IMR-90 (cell line): ENCODE data around the gene BEGAIN. TPM values are rescaled to one million over a fixed set of nuclear protein-coding genes. Genes with fewer than 3 reads are reported as not detected.

Source experiments
- ATAC-seq: fragments of 200-7000 bp; cut with Tn5 transposase; 2 replicates; pipeline ENCODE4 v1.9.1; 2020; ENCODE audit warnings: low read depth, mild to moderate bottlenecking, moderate library complexity
- BruUV-seq: library from RNA; stranded (reverse); fragments of 400-500 nt; replicated peaks from 2 replicates; lab custom pipeline; 2021; lab: Mats Ljungman, UMichigan
- CTCF ChIA-PET: fragments of 300-600 bp; formaldehyde crosslinking; extraction: SDS; loops from one replicate; lab custom pipeline; 2021; ENCODE audit warnings: antibody characterized with exemption; lab: Yijun Ruan, JAX
- POLR2A ChIA-PET: fragments of 300-600 bp; sonication (Branson Sonifier 250); formaldehyde crosslinking; loops from one replicate; lab custom pipeline; 2022; ENCODE audit warnings: antibody characterized with exemption; ENCODE audit not compliant: unreplicated experiment; lab: Charles Lee
- DNase-seq: peaks from one replicate; pipeline ENCODE4 v3.0.0; 2013
- H2AFZ ChIP-seq: replicated peaks from 2 replicates; pipeline ENCODE3; 2013; ENCODE audit warnings: low read length, mild to moderate bottlenecking; ENCODE audit not compliant: poor library complexity
- H2AK5ac ChIP-seq: 2 replicates; pipeline ENCODE4 v1.6.1; 2013; ENCODE audit warnings: low read depth, low read length, inconsistent platforms
- H2AK9ac ChIP-seq: replicated peaks from 2 replicates; pipeline ENCODE3; 2013; ENCODE audit warnings: mild to moderate bottlenecking, low read depth, low read length, moderate library complexity; ENCODE audit not compliant: poor library complexity
- H2BK120ac ChIP-seq: 2 replicates; pipeline ENCODE4 v1.6.1; 2013; ENCODE audit warnings: low read depth, low read length, inconsistent platforms
- H2BK15ac ChIP-seq: 3 replicates; pipeline ENCODE4 v1.6.1; 2013; ENCODE audit warnings: low read depth, low read length, inconsistent platforms
- H2BK20ac ChIP-seq: 2 replicates; pipeline ENCODE4 v1.6.1; 2013; ENCODE audit warnings: low read depth, mild to moderate bottlenecking, inconsistent platforms, low read length, moderate library complexity
- H2BK5ac ChIP-seq: 2 replicates; pipeline ENCODE4 v1.6.1; 2013; ENCODE audit warnings: mild to moderate bottlenecking, low read depth, low read length, inconsistent platforms; ENCODE audit not compliant: poor library complexity, severe bottlenecking
- H3K14ac ChIP-seq: replicated peaks from 2 replicates; pipeline ENCODE4 v1.6.1; 2013; ENCODE audit warnings: low read depth, low read length, inconsistent platforms
- H3K18ac ChIP-seq: 2 replicates; pipeline ENCODE4 v1.6.1; 2013; ENCODE audit warnings: low read depth, low read length, control low read depth
- H3K23ac ChIP-seq: 2 replicates; pipeline ENCODE4 v1.6.1; 2013; ENCODE audit warnings: low read depth, low read length, inconsistent platforms
- H3K27ac ChIP-seq: 2 replicates; pipeline ENCODE4 v1.5.1; 2013; ENCODE audit warnings: mild to moderate bottlenecking, control low read depth, low read length; ENCODE audit not compliant: insufficient read depth
- H3K27me3 ChIP-seq: 2 replicates; pipeline ENCODE4 v1.6.1; 2013; ENCODE audit warnings: low read length; ENCODE audit not compliant: control insufficient read depth, insufficient read depth
- H3K36me3 ChIP-seq: 2 replicates; pipeline ENCODE4 v1.6.1; 2013; ENCODE audit warnings: low read length, mixed read lengths; ENCODE audit not compliant: control insufficient read depth, insufficient read depth
- H3K4ac ChIP-seq: 2 replicates; pipeline ENCODE4 v1.6.1; 2013; ENCODE audit warnings: low read depth, low read length, inconsistent platforms
- H3K4me1 ChIP-seq: 2 replicates; pipeline ENCODE4 v1.6.1; 2013; ENCODE audit warnings: low read length, mixed read lengths; ENCODE audit not compliant: control insufficient read depth, insufficient read depth
- H3K4me2 ChIP-seq: 2 replicates; pipeline ENCODE4 v1.6.1; 2013; ENCODE audit warnings: low read depth, mild to moderate bottlenecking, control low read depth, low read length, moderate library complexity
- H3K4me3 ChIP-seq: 2 replicates; pipeline ENCODE4 v1.5.1; 2013; ENCODE audit warnings: low read depth, mild to moderate bottlenecking, control low read depth, low read length, moderate library complexity; ENCODE audit not compliant: insufficient read depth
- H3K56ac ChIP-seq: 2 replicates; pipeline ENCODE4 v1.6.1; 2013; ENCODE audit warnings: low read length, inconsistent platforms; ENCODE audit not compliant: insufficient read depth; ENCODE audit errors: extremely low read depth
- H3K79me1 ChIP-seq, 2 experiments: 2 replicates each; pipeline ENCODE4 v1.6.1; 2013; ENCODE audit warnings: low read length in 2 of 2, inconsistent platforms in 1 of 2, low read depth in 1 of 2
- H3K9ac ChIP-seq: 2 replicates; pipeline ENCODE4 v1.6.1; 2013; ENCODE audit warnings: low read depth, low read length, control low read depth
- H3K9me1 ChIP-seq: 2 replicates; pipeline ENCODE4 v1.6.1; 2013; ENCODE audit warnings: low read length, inconsistent platforms; ENCODE audit not compliant: insufficient read depth
- H3K9me3 ChIP-seq: 2 replicates; pipeline ENCODE4 v1.6.1; 2013; ENCODE audit warnings: low read length; ENCODE audit not compliant: control insufficient read depth, insufficient read depth
- H4K20me1 ChIP-seq: 2 replicates; pipeline ENCODE4 v1.6.1; 2013; ENCODE audit warnings: low read length, inconsistent platforms; ENCODE audit not compliant: insufficient read depth
- H4K5ac ChIP-seq: 2 replicates; pipeline ENCODE4 v1.6.1; 2013; ENCODE audit warnings: mild to moderate bottlenecking, low read depth, low read length, control low read depth
- H4K8ac ChIP-seq, 2 experiments: 2 replicates each; pipeline ENCODE4 v1.6.1; 2013; ENCODE audit warnings: low read depth in 2 of 2, low read length in 2 of 2, control low read depth in 1 of 2, inconsistent platforms in 1 of 2
- H4K91ac ChIP-seq: 2 replicates; pipeline ENCODE4 v1.6.1; 2013; ENCODE audit warnings: low read depth, low read length, inconsistent platforms; ENCODE audit not compliant: insufficient read depth
- BHLHE40 ChIP-seq: fragments of 150-350 bp; IDR thresholded peaks from 2 replicates; pipeline ENCODE4 v1.6.1; 2016; ENCODE audit warnings: mild to moderate bottlenecking, low read depth, low read length
- CHD1 ChIP-seq: IDR thresholded peaks from 2 replicates; pipeline ENCODE4 v1.6.1; 2012; ENCODE audit warnings: low read depth, low read length, improper control_type of control experiment
- FOS ChIP-seq: fragments of 150-350 bp; IDR thresholded peaks from 2 replicates; pipeline ENCODE4 v1.6.1; 2016; ENCODE audit warnings: low read depth, low read length
- MAFK ChIP-seq: IDR thresholded peaks from 2 replicates; pipeline ENCODE4 v1.6.1; 2012; ENCODE audit warnings: low read depth, low read length, improper control_type of control experiment
- MXI1 ChIP-seq: IDR thresholded peaks from 2 replicates; pipeline ENCODE4 v1.6.1; 2012; ENCODE audit warnings: low read depth, mild to moderate bottlenecking, low read length, moderate library complexity, borderline replicate concordance
- NFE2L2 ChIP-seq: fragments of 150-350 bp; IDR thresholded peaks from 2 replicates; pipeline ENCODE4 v1.6.1; 2016; ENCODE audit warnings: low read depth, mild to moderate bottlenecking, low read length
- POLR2A ChIP-seq: IDR thresholded peaks from 2 replicates; pipeline ENCODE4 v1.6.1; 2012; ENCODE audit warnings: mild to moderate bottlenecking, low read depth, low read length
- RCOR1 ChIP-seq: IDR thresholded peaks from 2 replicates; pipeline ENCODE4 v1.6.1; 2012; ENCODE audit warnings: mild to moderate bottlenecking, low read length, improper control_type of control experiment; ENCODE audit not compliant: insufficient replicate concordance
- RFX5 ChIP-seq: IDR thresholded peaks from 2 replicates; pipeline ENCODE4 v1.8.0; 2012; ENCODE audit warnings: low read depth, mild to moderate bottlenecking, low read length, moderate library complexity
- SMC3 ChIP-seq: fragments of 150-350 bp; IDR thresholded peaks from 2 replicates; pipeline ENCODE4 v1.6.1; 2016; ENCODE audit warnings: low read depth, mild to moderate bottlenecking, antibody characterized with exemption, low read length, moderate library complexity
- WGBS, 2 experiments: methylation state at CpG; one replicate each; pipeline versions ENCODE4 v1.1.5 to v1.1.7; 2013; ENCODE audit warnings: missing lambda C conversion rate in 2 of 2; ENCODE audit not compliant: insufficient read length in 1 of 2; ENCODE audit errors: extremely low coverage in 2 of 2; 5-methylcytosine and 5-hydroxymethylcytosine counted together
- dilution Hi-C: fragments of 300-500 bp; cut with HindIII; formaldehyde crosslinking; loops from one replicate; pipeline ENCODE4 v1.14.3; 2018; ENCODE audit warnings: low sequenced_read_pairs; ENCODE audit not compliant: unreplicated experiment
- in situ Hi-C: fragments of 300-500 bp; cut with MboI; formaldehyde crosslinking; loops from 3 replicates; pipeline ENCODE4 v1.14.3; 2019; ENCODE audit warnings: low sequenced_read_pairs, inconsistent platforms, mixed read lengths
- intact Hi-C: fragments of 100-400 bp; cut with micrococcal nuclease; formaldehyde crosslinking; loops from 2 replicates; pipeline ENCODE4 v1.10.0; 2022
- polyA plus RNA-seq, 3 experiments: library from polyadenylated mRNA; depleted of rRNA; stranded (reverse); fragments of >200 nt; gene quantifications; 2 replicates each; pipeline ENCODE4 v1.2.3, GENCODE V29; 2012; ENCODE audit warnings: low replicate concordance in 1 of 3
- total RNA-seq: library from RNA; depleted of rRNA; stranded (reverse); fragments of >200 nt; gene quantifications from 2 replicates; pipeline ENCODE4 v1.2.3, GENCODE V29; 2012
- TF ChIP-seq, protein P1 (sequence below): conservative IDR thresholded peaks from 2 replicates; pipeline ENCODE4 v1.5.1; 2012; ENCODE audit warnings: mild to moderate bottlenecking, low read depth, low read length, improper control_type of control experiment
- TF ChIP-seq, protein P2 (sequence below): fragments of 150-350 bp; IDR thresholded peaks from 2 replicates; pipeline ENCODE4 v1.6.1; 2016; ENCODE audit warnings: low read depth, mild to moderate bottlenecking, low read length, moderate library complexity, borderline replicate concordance
- TF ChIP-seq, protein P3 (sequence below): fragments of 150-350 bp; IDR thresholded peaks from 2 replicates; pipeline ENCODE4 v1.6.1; 2017; ENCODE audit warnings: mild to moderate bottlenecking, antibody characterized with exemption, low read length, low read depth

The BEGAIN gene
- total and polyA plus RNA-seq, 2 of the 4 experiments (the other 2 are of a cell fraction), result 0.18 to 0.99 TPM

DNA sequence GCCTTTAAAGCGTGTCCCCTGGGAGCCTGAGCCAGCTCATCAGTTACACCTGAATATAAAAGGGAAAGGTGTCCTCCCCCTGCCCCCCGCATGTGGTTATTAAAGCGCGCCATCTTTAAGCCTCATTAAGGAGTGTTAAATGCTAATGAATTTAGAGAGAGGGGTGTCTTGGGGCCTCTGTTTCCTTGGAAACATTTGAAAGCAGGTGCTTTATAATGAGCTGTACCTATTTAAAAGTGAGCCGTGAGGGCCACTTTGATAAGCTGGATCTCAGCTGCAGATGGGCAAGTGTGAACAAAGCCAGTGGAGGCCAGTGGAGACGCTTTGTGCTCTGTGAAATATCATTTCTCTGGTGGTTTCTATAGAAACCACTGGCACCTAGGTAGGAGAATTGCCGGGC is 84.0 kb downstream of the BEGAIN start:
- ChIA-PET CTCF (no interaction called here), POLR2A (no interaction called here)
- no peak overlapping the region for H2AK9ac ChIP-seq
- no peaks in the 10 kb centered on the region for H3K27me3 ChIP-seq
- no peaks in the 10 kb centered on the region for H3K9me1 ChIP-seq
- H3K56ac ChIP-seq, result no peak overlapping the region
- no peak overlapping the region for H4K5ac ChIP-seq
- dilution Hi-C loops, result no loop called here
- no TSS peak for BruUV-seq
- WGBS, 2 experiments, result 90% methylated on average over 2 of the region's 7 CpGs; no CpG with 5 or more reads in 1 of the 2 experiments
- H3K36me3 ChIP-seq, result no peaks in the 10 kb centered on the region
- no peak overlapping the region for H2AFZ ChIP-seq
- no peak overlapping the region for H3K27ac ChIP-seq
- in situ Hi-C loops, result no loop called here
- H3K79me1 ChIP-seq, result peaks cover 0 to 8% of the 10 kb centered on the region in 2 experiments; a peak in 1 of 4 replicates
- H3K4me1 ChIP-seq, result no peaks in the 10 kb centered on the region
- no peak overlapping the region for H2BK15ac ChIP-seq
- ATAC-seq (no peak), DNase-seq (no peak)
- no peak overlapping the region for H2BK120ac ChIP-seq
- no peak overlapping the region for H3K18ac ChIP-seq
- H3K4me3 ChIP-seq, result no peak overlapping the region
- H3K4ac ChIP-seq, result no peak overlapping the region
- no peak overlapping the region for H4K91ac ChIP-seq
- intact Hi-C loops, result loop anchor here (10.0 kb wide), 1 partner anchor 568 kb away; no protein-coding TSS in a partner anchor
- peaks cover 4% of the 10 kb centered on the region for H3K9me3 ChIP-seq
- H2BK20ac ChIP-seq, result no peak overlapping the region
- H4K8ac ChIP-seq, result no peak overlapping the region
- TF ChIP-seq FOS, result no peak
- TF ChIP-seq, protein P1, sequence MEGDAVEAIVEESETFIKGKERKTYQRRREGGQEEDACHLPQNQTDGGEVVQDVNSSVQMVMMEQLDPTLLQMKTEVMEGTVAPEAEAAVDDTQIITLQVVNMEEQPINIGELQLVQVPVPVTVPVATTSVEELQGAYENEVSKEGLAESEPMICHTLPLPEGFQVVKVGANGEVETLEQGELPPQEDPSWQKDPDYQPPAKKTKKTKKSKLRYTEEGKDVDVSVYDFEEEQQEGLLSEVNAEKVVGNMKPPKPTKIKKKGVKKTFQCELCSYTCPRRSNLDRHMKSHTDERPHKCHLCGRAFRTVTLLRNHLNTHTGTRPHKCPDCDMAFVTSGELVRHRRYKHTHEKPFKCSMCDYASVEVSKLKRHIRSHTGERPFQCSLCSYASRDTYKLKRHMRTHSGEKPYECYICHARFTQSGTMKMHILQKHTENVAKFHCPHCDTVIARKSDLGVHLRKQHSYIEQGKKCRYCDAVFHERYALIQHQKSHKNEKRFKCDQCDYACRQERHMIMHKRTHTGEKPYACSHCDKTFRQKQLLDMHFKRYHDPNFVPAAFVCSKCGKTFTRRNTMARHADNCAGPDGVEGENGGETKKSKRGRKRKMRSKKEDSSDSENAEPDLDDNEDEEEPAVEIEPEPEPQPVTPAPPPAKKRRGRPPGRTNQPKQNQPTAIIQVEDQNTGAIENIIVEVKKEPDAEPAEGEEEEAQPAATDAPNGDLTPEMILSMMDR, result no peak
- TF ChIP-seq NFE2L2, result no peak
- TF ChIP-seq SMC3, result no peak
- no peak for TF ChIP-seq POLR2A
- TF ChIP-seq, protein P2, sequence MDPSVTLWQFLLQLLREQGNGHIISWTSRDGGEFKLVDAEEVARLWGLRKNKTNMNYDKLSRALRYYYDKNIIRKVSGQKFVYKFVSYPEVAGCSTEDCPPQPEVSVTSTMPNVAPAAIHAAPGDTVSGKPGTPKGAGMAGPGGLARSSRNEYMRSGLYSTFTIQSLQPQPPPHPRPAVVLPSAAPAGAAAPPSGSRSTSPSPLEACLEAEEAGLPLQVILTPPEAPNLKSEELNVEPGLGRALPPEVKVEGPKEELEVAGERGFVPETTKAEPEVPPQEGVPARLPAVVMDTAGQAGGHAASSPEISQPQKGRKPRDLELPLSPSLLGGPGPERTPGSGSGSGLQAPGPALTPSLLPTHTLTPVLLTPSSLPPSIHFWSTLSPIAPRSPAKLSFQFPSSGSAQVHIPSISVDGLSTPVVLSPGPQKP, result no peak
- TF ChIP-seq BHLHE40, result no peak
- TF ChIP-seq MXI1, result no peak
- TF ChIP-seq, protein P3, sequence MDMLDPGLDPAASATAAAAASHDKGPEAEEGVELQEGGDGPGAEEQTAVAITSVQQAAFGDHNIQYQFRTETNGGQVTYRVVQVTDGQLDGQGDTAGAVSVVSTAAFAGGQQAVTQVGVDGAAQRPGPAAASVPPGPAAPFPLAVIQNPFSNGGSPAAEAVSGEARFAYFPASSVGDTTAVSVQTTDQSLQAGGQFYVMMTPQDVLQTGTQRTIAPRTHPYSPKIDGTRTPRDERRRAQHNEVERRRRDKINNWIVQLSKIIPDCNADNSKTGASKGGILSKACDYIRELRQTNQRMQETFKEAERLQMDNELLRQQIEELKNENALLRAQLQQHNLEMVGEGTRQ, result no peak
- TF ChIP-seq CHD1, result no peak
- no peak for TF ChIP-seq MAFK
- TF ChIP-seq RFX5, result no peak
- no peak for TF ChIP-seq RCOR1
- H3K14ac ChIP-seq, result no peak overlapping the region
- no peak overlapping the region for H3K4me2 ChIP-seq
- H3K9ac ChIP-seq, result no peak overlapping the region
- H2AK5ac ChIP-seq, result no peak overlapping the region
- no peak overlapping the region for H2BK5ac ChIP-seq
- peaks cover 25% of the 10 kb centered on the region for H4K20me1 ChIP-seq
- H3K23ac ChIP-seq, result no peak overlapping the region
